CD4-positive, alpha-beta T cell treated with Interleukin-15 for 4 hours (primary cell): ENCODE measurements around the gene RUNX2.

Source experiments
- DNase-seq: peaks from one replicate; pipeline ENCODE4 v3.0.0-alpha.2; 2020; ENCODE audit warnings: low spot score

Gene RUNX2

GRCh38 chr6:45705137-45705855 is 377.2 kb downstream of the RUNX2 start:
- no peak for DNase-seq

GRCh38 chr6:45706319-45706718 is 378.2 kb downstream of the RUNX2 start:
- DNase-seq, result no peak

GRCh38 chr6:45707176-45707575 is 379.0 kb downstream of the RUNX2 start:
- DNase-seq, result no peak

- no peak for DNase-seq
Measured at GRCh38 chr6:45709781-45710220, 381.7 kb downstream of the RUNX2 start.

GRCh38 chr6:45710304-45710821 is 382.2 kb downstream of the RUNX2 start:
- peak; percentile 30 for DNase-seq

GRCh38 chr6:45712076-45712475 is 383.9 kb downstream of the RUNX2 start:
- DNase-seq, result no peak

- DNase-seq, result no peak
Measured at GRCh38 chr6:45712786-45713185, 384.7 kb downstream of the RUNX2 start.
